B cell (primary cell): Measurements from ENCODE around the gene ZNG1B.
A peak's percentile ranks its signal among the peaks of the same experiment; 100 is the strongest.
"Not testable (repeated sequence)": the region's sequence is repeated elsewhere in the genome, so short reads cannot be mapped to it uniquely, and the experiment has no call there.

Source experiments
- CTCF ChIP-seq: fragments of 200-600 bp; IDR thresholded peaks from one replicate; pipeline ENCODE4 v1.8.0; 2022; ENCODE audit warnings: antibody characterized with exemption, mild to moderate bottlenecking
- EZH2 ChIP-seq: IDR thresholded peaks from 2 replicates; pipeline ENCODE4 v1.6.1; 2012; ENCODE audit warnings: borderline replicate concordance, low read depth, mild to moderate bottlenecking, moderate library complexity, low read length; ENCODE audit not compliant: insufficient read depth, poor library complexity, severe bottlenecking

- peak; percentile 34 for TF ChIP-seq CTCF
- TF ChIP-seq EZH2, result not testable (repeated sequence)
These were observed 90.0 kb downstream of the ZNG1B start for GRCh38 chr2:113527350-113528045.
